ENCODE results near the gene ZNF43. TPM values are rescaled to one million over a fixed set of nuclear protein-coding genes. Genes with fewer than 3 reads are reported as not detected.
A peak's percentile ranks its signal among the peaks of the same experiment; 100 is the strongest.
"Not testable (repeated sequence)": the region's sequence is repeated elsewhere in the genome, so short reads cannot be mapped to it uniquely, and the experiment has no call there.

The ZNF43 gene
- total RNA-seq, 2 donors from 2014 or later = 12.3 to 13.9 TPM

DNA sequence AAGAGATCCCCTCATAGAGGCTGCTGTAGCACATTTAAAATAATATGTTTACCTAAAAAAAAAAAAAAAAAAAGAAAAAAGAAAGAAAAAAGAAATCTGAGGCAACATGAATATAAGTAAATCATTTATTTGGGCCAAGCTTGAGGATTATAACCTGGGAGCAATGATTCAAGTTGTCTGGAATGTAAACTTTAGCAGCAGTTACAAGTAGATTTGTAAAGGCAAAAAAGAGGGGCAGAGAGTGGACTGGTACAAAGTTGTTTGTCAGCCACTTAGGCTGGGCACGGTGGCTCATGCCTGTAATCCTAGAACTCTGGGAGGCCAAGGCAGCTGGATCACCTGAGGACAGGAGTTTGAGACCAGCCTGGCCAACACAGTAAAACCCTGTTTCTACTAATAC lies 11.3 kb downstream of the ZNF43 start:
- intact Hi-C loops (cut with DNase I) = loop anchor here in 1 of 2 donors (5.0 kb wide), 1 partner anchor 697 kb away; no protein-coding TSS in a partner anchor
- DNase-seq (ENCODE audit: low spot score) = no peak

DNA sequence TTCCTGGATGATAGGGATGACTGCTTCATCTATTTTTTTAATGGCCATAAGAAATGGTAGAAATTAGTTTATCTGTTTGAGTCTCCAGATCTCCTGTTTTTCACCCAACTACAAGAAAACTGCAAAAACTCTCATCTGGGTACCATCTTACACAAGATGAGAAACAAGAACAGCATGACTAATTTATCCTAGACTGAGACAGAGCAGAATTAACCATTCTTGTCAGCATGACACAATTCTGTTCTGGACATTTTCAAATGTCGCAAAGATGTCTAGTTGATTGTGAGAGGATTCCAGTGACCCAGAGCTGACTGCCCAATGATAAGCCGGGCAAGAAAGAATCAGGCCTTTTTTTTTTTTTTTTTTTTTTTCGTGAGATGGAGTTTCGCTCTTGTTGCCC lies 12.8 kb downstream of the ZNF43 start:
- no peak for DNase-seq (ENCODE audit: low spot score)
- intact Hi-C loops (cut with DNase I) = loop anchor here in 1 of 2 donors (5.0 kb wide), 1 partner anchor 696 kb away; no protein-coding TSS in a partner anchor

DNA sequence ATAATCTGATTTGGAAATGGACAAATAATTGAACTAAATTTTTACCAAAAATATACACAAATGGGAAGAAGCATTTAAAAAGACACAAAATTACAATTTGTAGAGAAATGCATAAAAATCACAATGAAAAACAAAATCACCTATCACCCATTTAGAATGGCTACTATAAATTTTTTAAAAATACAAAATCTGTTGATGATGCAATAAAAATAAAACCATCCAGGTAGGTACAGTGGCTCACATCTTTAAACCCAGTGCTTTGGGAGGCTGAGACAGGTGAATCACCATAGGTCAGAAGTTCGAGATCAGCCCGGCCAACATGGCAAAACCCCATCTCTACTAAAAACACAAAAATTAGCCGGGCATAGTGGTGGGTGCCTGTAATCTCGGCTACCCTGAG lies 23.5 kb downstream of the ZNF43 start:
- intact Hi-C loops (cut with DNase I) = no loop called here
- no peak for DNase-seq (ENCODE audit: low spot score)

DNA sequence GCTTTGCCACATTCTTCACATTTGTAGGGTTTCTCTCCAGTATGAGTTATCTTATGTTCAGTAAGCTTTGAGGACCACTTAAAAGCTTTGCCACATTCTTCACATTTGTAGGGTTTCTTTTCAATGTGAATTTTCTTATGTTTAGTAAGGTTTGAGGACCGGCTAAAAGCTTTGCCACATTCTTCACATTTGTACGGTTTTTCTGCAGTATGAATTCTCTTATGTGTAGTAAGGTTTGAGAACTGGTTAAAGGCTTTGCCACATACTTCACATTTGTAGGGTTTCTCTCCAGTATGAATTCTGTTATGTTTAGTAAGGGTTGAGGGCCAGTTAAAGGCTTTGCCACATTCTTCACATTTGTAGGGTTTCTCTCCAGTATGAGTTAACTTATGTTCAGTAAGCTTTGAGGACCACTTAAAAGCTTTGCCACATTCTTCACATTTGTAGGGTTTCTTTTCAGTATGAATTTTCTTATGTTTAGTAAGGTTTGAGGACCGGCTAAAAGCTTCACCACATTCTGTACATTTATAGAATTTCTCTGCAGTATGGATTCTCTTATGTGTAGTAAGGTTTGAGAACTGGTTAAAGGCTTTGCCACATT lies 27.5 kb downstream of the ZNF43 start:
- intact Hi-C loops (cut with DNase I); DNase-seq (ENCODE audit: low spot score): not testable (repeated sequence)

DNA sequence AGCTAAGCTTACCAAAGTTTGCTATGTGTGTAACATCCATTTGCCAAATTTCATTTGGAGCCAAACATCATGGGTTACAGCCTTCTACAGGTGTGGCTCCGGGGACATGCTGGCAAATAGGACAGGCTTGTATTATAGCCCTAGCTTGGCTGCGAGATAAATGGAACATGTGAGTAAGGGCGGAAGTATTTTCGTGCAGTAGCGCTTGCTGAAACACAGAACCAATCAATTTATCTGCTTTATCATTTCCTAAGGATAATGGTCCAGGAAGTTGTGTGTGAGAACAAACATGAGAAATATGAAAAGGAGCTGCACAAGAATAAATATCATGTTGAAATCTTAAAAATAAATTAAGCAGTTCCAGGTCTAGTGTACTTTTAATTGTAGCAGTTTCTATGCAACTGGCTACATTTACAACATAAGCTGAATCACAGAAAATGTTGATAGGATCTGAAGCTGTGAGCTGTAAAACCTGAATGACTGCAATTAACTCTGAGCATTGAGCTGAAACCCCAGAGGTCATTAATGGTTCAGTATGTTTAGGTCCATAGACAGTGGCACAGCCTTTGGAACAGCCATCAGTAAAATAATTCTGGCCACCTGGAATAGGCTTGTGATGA lies 46.4 kb downstream of the ZNF43 start:
- no peak for DNase-seq (ENCODE audit: low spot score)
- intact Hi-C loops (cut with DNase I) = loop anchor here in 1 of 2 donors (5.0 kb wide), 1 partner anchor 1228 kb away; no protein-coding TSS in a partner anchor

DNA sequence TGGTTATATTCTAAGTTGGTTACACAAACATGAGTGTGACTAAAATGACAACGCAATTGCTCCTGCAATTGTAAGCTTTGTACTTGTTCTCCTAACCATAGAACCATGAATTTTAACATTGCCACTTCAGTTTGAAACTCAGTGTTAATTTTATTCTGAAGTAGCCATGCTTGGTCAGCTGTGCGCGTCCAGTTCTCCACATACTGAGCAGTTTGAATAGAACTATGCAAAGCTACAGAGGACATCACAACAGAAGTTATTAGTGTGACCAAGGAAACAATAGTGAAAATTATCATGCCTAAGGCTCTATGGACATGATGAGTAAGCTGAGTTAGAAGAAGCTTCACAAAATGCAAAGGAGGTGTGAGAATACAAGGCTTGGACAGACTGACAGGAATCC lies 49.0 kb downstream of the ZNF43 start:
- intact Hi-C loops (cut with DNase I) = no loop called here
- DNase-seq (ENCODE audit: low spot score) = no peak

DNA sequence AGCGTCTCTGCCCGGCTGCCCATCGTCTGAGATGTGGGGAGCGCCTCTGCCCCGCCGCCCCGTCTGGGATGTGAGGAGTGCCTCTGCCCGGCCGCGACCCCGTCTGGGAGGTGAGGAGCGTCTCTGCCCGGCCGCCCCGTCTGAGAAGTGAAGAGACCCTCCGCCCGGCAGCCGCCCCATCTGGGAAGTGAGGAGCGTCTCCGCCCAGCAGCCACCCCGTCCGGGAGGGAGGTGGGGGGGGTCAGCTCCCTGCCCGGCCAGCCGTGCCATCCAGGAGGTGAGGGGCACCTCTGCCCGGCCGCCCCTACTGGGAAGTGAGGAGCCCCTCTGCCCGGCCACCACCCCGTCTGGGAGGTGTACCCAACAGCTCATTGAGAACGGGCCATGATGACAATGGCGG lies 60.2 kb downstream of the ZNF43 start:
- intact Hi-C loops (cut with DNase I); DNase-seq (ENCODE audit: low spot score): not testable (repeated sequence)

DNA sequence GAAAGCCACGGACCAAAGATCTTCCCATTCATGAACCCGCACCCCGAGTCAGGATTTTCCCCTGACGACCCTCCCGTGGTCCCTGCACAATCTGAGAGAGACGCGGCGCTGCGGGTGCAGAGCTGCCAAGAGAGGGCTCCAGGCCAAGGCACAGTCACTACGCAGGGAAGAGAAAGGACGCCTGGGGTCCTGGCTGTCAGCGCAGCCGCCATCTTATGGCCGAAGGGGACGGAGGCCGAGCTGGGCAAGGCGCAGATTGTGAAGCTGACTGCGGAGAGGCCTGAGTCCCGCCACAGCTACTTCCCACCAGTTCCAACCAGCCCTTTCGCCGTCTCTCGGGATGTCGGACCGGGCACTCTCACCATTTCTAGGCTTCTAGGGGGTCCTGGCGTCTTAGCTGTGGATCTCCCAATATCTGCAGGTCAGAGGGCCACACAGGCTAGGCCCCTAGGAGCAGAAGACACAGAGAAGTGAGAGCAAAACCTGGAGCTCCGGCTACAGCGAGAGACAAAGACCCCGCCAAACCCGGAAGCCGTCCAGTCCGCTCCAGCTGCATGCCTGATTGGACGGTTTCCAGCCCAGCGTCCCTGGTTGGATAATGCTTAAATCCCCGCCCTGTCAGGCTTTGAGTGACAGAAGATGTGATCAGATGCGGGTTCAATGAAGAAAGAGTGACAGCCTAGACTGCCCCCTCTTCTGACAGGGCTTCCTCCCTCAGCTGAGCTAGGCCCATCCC lies 68.7 kb downstream of the ZNF43 start, which contains the start of gene ZNF100:
TSS of gene ZNF100 (minus strand) at position 515 of the 736 bp plus-strand sequence. CDS start at position 365, 150 bp downstream.
- intact Hi-C loops (cut with DNase I) = no loop called here
- peak; percentile 97 for DNase-seq (ENCODE audit: low spot score)

DNA sequence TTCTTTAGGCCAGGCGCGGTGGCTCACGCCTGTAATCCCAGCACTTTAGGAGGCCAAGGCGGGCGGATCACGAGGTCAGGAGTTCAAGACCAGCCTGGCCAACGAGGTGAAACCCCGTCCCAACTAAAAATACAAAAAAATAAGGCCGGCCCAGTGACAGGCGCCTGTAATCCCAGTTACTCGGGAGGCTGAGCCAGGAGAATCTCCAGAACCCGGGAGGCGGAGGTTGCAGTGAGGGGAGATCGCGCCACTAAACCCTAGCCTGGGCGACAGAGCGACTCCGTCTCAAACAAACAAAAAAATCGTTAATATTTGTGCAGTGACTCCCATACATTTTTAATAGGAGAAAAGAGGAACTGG lies 69.3 kb downstream of the ZNF43 start:
- DNase-seq (ENCODE audit: low spot score); intact Hi-C loops (cut with DNase I): not testable (repeated sequence)

DNA sequence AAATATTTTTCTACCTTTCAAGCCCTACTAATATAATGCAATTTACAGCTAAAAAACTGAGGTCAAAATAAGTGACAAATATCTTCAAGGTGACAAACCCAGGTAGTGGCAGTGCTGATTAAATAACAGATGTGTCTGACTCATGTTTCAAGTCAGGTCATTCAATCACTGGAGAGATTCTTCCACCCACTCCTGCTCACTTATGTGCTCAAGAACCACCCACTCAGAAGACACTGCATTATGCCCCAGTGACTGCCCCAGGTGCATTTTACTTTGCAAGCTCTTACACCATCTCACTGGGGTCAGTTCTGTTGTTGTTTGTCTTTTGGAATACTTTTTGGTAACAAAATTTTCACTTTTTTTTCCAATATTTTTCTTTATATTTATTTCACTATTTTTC lies 70.8 kb downstream of the ZNF43 start:
- DNase-seq (ENCODE audit: low spot score) = no peak
- intact Hi-C loops (cut with DNase I) = no loop called here

DNA sequence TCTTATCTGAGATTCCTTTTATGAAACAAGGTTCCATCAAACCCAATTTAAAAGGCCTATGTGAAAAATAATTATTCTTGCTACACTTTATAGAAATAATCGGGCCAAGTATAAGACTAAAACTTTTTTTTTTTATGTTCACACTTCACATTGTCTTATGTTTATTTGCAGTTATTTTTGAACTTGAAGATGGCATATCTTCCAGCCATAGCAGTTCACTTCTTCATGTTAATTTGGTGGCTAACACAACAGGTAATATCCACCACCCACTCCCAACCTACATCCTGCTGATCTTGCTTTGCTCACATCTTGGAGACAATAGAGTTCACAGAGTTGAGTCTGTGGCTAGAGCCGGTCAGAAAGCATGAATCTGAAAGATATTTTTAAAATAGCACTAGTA lies 74.4 kb downstream of the ZNF43 start:
- intact Hi-C loops (cut with DNase I); DNase-seq (ENCODE audit: low spot score): not testable (repeated sequence)

DNA sequence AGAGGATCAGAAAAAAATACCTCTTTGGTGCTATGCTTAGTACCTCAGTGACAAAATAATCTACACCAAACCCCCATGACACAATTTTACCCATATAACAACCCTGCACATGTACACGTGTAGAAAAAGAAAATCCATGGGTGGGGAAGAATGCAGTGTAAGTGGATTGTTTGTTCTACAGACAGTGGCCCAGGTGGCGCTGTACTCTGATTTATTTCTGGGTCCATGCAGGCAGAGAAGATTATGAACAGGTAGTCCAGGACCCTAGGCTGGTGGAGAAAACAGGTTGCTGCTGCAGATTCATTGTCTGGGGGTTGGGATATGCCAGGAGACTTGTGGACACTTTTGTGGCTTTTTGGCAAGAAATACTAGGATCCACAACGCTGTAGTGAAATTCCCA lies 77.7 kb downstream of the ZNF43 start:
- intact Hi-C loops (cut with DNase I) = no loop called here
- no peak for DNase-seq (ENCODE audit: low spot score)

DNA sequence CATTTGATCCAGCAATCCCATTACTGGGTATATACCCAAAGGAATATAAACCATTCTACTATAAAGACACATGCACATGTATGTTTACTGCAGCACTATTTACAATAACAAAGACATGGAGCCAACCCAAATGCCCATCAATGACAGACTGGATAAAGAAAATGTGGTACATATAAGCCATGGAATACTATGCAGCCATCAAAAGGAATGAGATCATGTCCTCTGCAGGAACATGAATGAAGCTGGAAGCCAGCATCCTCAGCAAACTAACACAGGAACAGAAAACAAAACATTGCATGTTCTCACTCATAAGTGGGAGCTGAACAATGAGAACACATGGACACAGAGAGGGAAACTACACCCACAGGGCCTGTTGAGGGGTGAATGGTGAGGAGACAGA lies 80.4 kb downstream of the ZNF43 start:
- intact Hi-C loops (cut with DNase I); DNase-seq (ENCODE audit: low spot score): not testable (repeated sequence)

Other genes starting within 250 kb of the ZNF43 start
- 10 to 100 TPM; 10.9 to 12.0 TPM for gene ZNF100, start 68.6 kb downstream of the ZNF43 start, total RNA-seq
- 10 to 100 TPM; 11.0 to 16.9 TPM for gene ZNF208, start 174.8 kb upstream of the ZNF43 start, total RNA-seq
- gene ZNF257, start 216.3 kb upstream of the ZNF43 start, total RNA-seq = 1 to 10 TPM; 2.4 to 3.3 TPM

Measured in posterior vena cava (tissue), 2 donors.